Neural crest cell (in vitro differentiated cells): ENCODE data around the gene COL5A3. TPM values are rescaled to one million over a fixed set of nuclear protein-coding genes. Genes with fewer than 3 reads are reported as not detected.
"Not testable (repeated sequence)": the region's sequence is repeated elsewhere in the genome, so short reads cannot be mapped to it uniquely, and the experiment has no call there.

ENCODE experiments used
- DNase-seq: peaks from one replicate; pipeline ENCODE4 v3.0.0; 2021; ENCODE audit warnings: low read depth, mixed read lengths, low spot score
- H3K27ac Mint-ChIP-seq: one replicate; pipeline ENCODE4 v1.8.0; 2021; ENCODE audit warnings: mild to moderate bottlenecking, mixed read lengths; ENCODE audit not compliant: unreplicated experiment
- H3K27me3 Mint-ChIP-seq: 2 replicates; pipeline ENCODE4 v1.8.0; 2021; ENCODE audit warnings: low read depth, mild to moderate bottlenecking, mixed read lengths
- H3K36me3 Mint-ChIP-seq: 2 replicates; pipeline ENCODE4 v1.8.0; 2021; ENCODE audit warnings: low read depth, mild to moderate bottlenecking, mixed read lengths
- H3K4me1 Mint-ChIP-seq: 2 replicates; pipeline ENCODE4 v1.8.0; 2021; ENCODE audit warnings: mixed read lengths
- H3K4me3 Mint-ChIP-seq: one replicate; pipeline ENCODE4 v1.8.0; 2021; ENCODE audit warnings: mild to moderate bottlenecking, mixed read lengths
- H3K9me3 Mint-ChIP-seq: 2 replicates; pipeline ENCODE4 v1.8.0; 2021; ENCODE audit warnings: mixed read lengths
- total RNA-seq: library from RNA; stranded (reverse); gene quantifications from 2 replicates; pipeline ENCODE4 v1.2.1, GENCODE V29; 2021
- TF ChIP-seq, protein P1 (sequence below): fragments of 200-600 bp; sonication (generic); conservative IDR thresholded peaks from 2 replicates; pipeline ENCODE4 v1.5.0; 2021; ENCODE audit warnings: antibody characterized with exemption, mild to moderate bottlenecking

Gene COL5A3
- total RNA-seq, 1 donor from 2014 or later, result 0.86 TPM

DNA sequence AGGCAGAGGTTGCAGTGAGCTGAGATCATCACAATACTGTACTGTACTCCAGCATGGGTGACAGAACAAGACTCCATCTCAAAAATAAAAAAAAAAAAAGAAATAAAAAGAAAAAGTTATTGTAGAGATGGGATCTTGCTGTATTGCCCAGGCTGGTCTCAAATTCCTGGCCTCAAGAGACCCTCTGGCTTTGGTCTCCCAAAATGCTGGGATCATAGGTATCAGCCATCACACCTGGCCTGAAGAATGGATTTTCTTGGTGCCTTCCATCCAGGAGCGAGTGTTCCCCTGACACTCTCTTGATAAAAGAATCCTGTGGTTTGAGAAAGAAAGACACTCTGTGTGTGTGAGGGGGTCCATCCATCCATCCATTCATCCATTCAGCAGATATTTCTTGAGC is 78.7 kb downstream of the COL5A3 start:
- peaks cover 26% of the 10 kb centered on the region for H3K4me1 Mint-ChIP-seq
- DNase-seq, result no peak
- no peak overlapping the region for H3K27ac Mint-ChIP-seq
- H3K9me3 Mint-ChIP-seq, result no peaks in the 10 kb centered on the region
- no peak overlapping the region for H3K4me3 Mint-ChIP-seq
- peaks cover 31% of the 10 kb centered on the region for H3K27me3 Mint-ChIP-seq
- TF ChIP-seq, protein P1, sequence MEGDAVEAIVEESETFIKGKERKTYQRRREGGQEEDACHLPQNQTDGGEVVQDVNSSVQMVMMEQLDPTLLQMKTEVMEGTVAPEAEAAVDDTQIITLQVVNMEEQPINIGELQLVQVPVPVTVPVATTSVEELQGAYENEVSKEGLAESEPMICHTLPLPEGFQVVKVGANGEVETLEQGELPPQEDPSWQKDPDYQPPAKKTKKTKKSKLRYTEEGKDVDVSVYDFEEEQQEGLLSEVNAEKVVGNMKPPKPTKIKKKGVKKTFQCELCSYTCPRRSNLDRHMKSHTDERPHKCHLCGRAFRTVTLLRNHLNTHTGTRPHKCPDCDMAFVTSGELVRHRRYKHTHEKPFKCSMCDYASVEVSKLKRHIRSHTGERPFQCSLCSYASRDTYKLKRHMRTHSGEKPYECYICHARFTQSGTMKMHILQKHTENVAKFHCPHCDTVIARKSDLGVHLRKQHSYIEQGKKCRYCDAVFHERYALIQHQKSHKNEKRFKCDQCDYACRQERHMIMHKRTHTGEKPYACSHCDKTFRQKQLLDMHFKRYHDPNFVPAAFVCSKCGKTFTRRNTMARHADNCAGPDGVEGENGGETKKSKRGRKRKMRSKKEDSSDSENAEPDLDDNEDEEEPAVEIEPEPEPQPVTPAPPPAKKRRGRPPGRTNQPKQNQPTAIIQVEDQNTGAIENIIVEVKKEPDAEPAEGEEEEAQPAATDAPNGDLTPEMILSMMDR, result no peak
- no peaks in the 10 kb centered on the region for H3K36me3 Mint-ChIP-seq

DNA sequence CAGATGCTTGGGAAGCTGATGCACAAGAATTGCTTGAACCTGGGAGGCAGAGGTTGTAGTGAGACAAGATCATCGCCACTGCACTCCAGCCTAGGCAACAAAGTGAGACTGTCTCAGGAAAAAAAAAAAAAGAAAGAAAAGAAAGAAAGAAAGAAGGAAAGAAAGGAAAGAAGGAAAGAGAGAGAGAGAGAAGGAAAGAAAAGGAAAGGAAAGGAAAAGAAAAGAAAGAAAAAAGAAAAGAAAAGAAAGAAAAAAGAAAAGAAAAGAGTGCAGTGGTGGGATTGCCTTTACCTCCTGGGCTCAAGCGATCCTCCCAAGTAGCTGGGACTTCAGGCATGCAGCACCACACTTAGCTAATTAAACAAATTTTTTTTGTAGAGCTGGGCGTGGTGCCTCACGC is 86.9 kb downstream of the COL5A3 start:
- Mint-ChIP-seq H3K4me3 (no peak overlapping the region), H3K27ac (no peak overlapping the region), H3K27me3 (peaks cover 3% of the 10 kb centered on the region), H3K9me3 (no peaks in the 10 kb centered on the region), H3K4me1 (no peaks in the 10 kb centered on the region), H3K36me3 (no peaks in the 10 kb centered on the region)
- DNase-seq, result no peak
- TF ChIP-seq, protein P1, result no peak

DNA sequence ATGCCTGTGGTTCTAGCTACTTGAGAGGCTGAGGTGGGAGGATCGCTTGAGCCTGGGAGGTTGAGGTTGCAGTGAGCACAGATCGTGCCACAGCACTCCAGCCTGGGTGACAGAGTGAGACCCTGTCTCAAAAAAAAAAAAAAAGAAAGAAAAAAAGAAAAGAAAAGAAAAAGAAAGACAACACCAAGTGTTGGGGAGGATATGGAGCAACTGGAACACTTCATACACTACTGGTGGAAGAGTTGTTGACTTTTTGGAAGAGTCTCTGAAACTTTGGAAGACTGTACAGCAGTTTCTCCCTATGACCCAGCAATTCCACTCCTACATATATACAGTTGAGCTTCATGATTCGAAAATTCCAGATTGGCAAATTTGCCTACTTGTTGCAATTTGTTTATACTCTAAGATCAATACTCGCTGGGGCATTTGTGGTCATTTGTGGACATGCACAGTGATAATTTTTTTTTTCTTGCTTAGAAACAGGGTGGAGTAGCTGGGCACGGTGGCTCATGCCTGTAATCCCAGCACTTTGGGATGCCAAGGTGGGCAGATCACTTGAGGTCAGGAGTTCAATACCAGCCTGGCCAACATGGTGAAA is 87.4 kb downstream of the COL5A3 start:
- H3K4me3 Mint-ChIP-seq, H3K27ac Mint-ChIP-seq, H3K4me1 Mint-ChIP-seq, H3K36me3 Mint-ChIP-seq, H3K27me3 Mint-ChIP-seq, DNase-seq, H3K9me3 Mint-ChIP-seq: not testable (repeated sequence)

DNA sequence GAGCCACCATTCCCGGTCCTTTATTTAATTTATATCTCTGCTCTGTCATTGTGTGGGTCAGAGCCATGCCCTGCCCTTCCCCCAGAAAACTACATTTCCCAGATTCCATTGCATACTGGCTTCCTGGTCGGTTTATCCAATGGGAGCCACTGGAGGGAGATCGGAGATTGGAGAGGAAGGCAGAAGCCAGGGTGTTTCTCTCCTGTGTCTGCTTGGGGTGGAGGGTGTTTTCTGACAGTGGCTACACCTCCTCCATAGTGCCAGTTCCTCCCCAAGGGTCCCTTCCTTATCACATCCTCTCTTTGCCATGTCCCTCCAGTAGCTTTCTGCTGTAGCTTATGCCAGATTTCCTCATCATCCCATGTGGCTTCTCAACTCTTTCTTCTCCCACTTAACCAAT is 93.0 kb downstream of the COL5A3 start:
- Mint-ChIP-seq H3K9me3 (no peaks in the 10 kb centered on the region), H3K27ac (no peak overlapping the region), H3K4me3 (peak overlapping the region; percentile 72), H3K36me3 (no peaks in the 10 kb centered on the region), H3K4me1 (peaks cover 13% of the 10 kb centered on the region), H3K27me3 (peaks cover 27% of the 10 kb centered on the region)
- TF ChIP-seq, protein P1, result no peak
- DNase-seq, result peak; percentile 28

DNA sequence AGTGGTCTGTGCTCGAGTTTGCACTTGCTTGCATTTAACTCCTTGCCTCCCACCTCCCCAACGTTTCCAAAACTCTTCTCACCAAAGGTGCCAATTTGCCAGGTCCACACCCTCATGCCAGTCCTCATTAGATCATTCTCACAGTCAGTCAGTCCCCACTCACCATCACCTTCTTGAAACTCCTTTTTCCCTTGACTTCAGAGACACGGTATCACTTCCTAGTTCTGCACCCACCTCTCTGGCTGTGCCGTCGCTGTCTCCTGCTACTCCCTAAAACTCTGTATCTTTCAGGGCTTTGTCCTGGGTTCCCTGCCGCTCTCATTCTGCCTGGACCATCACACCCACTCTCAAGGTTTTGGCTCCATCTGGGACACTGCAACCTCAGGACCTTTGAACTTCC is 93.6 kb downstream of the COL5A3 start:
- peak overlapping the region; percentile 72 for H3K4me3 Mint-ChIP-seq
- DNase-seq, result no peak
- peaks cover 27% of the 10 kb centered on the region for H3K27me3 Mint-ChIP-seq
- no peaks in the 10 kb centered on the region for H3K36me3 Mint-ChIP-seq
- H3K4me1 Mint-ChIP-seq, result peaks cover 13% of the 10 kb centered on the region
- peak overlapping the region; percentile 17 for H3K27ac Mint-ChIP-seq
- no peaks in the 10 kb centered on the region for H3K9me3 Mint-ChIP-seq
- TF ChIP-seq, protein P1, result no peak

DNA sequence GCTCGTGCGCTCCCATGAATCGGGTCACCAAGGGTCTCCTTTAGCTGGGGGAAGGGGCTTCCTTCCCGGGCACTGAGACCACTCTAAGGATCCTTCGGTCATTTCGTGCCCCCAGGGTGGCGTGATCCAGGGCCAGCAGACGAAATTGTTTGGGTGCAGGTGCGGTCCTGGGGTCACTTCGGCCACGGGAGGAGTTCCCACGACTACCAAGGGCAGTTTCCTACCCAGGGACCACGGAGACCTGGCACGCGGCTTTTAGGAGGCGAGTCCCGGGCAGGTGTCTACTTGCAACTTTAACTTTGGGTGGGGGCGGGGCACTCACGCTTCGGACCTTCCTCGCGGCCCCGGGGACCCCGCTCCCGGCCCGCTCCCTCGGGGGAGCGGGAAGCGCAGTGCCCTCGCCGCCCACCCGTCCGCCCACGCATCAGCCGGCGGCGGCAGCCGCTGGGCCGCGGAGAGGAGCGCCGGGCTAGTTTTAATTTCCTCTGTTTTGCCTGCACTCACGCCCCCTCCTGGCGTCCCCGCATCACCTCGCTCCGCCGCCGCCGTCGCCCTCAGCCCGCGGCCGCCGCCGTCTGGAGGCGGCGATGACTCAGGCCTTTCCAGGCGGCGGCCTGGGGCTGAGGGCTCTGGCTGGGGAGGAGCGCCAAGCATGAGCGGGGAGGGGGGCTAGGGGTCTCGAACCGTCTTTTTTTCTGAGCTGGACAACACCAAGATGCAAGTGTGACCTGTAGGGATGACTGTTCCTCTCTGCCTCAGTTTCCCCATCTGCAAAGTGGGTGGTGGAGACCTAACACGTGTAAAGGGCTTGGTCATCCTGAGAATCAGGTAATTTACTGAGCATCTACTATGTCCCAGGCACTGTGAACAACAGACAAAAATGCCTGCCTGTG is 95.7 kb downstream of the COL5A3 start:
- Mint-ChIP-seq H3K27me3 (peaks cover 31% of the 10 kb centered on the region), H3K36me3 (no peaks in the 10 kb centered on the region), H3K4me1 (peaks cover 13% of the 10 kb centered on the region), H3K9me3 (no peaks in the 10 kb centered on the region), H3K27ac (no peak overlapping the region), H3K4me3 (peak overlapping the region; percentile 60)
- TF ChIP-seq, protein P1, result peak; percentile 73
- peak; percentile 81 for DNase-seq
